Small intestine (tissue), 7 donors: Measurements from ENCODE around the gene LRPPRC. TPM values are rescaled to one million over a fixed set of nuclear protein-coding genes. Genes with fewer than 3 reads are reported as not detected.
A peak's percentile ranks its signal among the peaks of the same experiment; 100 is the strongest.

Experiments used
- DNase-seq, 2 donors: peaks; one replicate each; pipeline versions ENCODE4 v3.0.0 to v3.0.0-alpha.2; 2013
- FAIRE-seq: peaks from 2 replicates; lab custom pipeline; 2012; peaks lifted over from hg19 to GRCh38; lab: Jason Lieb, UNC
- H3K27ac ChIP-seq, 3 donors: one replicate each; pipeline ENCODE4 v1.5.1; 2013; ENCODE audit warnings: low read length in 2 of 3, mild to moderate bottlenecking in 2 of 3, control low read depth in 1 of 3, inconsistent platforms in 1 of 3, low read depth in 1 of 3, moderate library complexity in 1 of 3
- H3K27me3 ChIP-seq, 3 donors: one replicate each; pipeline ENCODE4 v1.6.1; 2013; ENCODE audit warnings: low read length in 3 of 3, inconsistent platforms in 1 of 3; ENCODE audit not compliant: control insufficient read depth in 3 of 3, insufficient read depth in 3 of 3
- H3K36me3 ChIP-seq, 3 donors: one replicate each; pipeline ENCODE4 v1.6.1; 2013; ENCODE audit warnings: low read length in 3 of 3, inconsistent platforms in 1 of 3, low read depth in 1 of 3, mild to moderate bottlenecking in 1 of 3, moderate library complexity in 1 of 3; ENCODE audit not compliant: control insufficient read depth in 3 of 3, insufficient read depth in 2 of 3
- H3K4me1 ChIP-seq, 3 donors: one replicate each; pipeline ENCODE4 v1.6.1; 2013; ENCODE audit warnings: low read length in 2 of 3, inconsistent platforms in 1 of 3, low read depth in 1 of 3, mild to moderate bottlenecking in 1 of 3, moderate library complexity in 1 of 3; ENCODE audit not compliant: control insufficient read depth in 3 of 3, insufficient read depth in 2 of 3
- H3K4me3 ChIP-seq, 3 donors: one replicate each; pipeline ENCODE4 v1.5.1; 2013; ENCODE audit warnings: low read length in 3 of 3, control low read depth in 1 of 3, inconsistent platforms in 1 of 3, low read depth in 1 of 3, mild to moderate bottlenecking in 1 of 3, moderate library complexity in 1 of 3
- H3K9me3 ChIP-seq, 2 donors: one replicate each; pipeline ENCODE4 v1.6.1; 2013; ENCODE audit warnings: low read depth in 1 of 2, low read length in 1 of 2; ENCODE audit not compliant: control insufficient read depth in 2 of 2, insufficient read depth in 1 of 2
- WGBS, 3 donors: extraction: QIAGEN DNeasy Blood & Tissue Kit; methylation state at CpG; one replicate each; pipeline ENCODE4 v1.1.7; 2013; 5-methylcytosine and 5-hydroxymethylcytosine counted together
- polyA plus RNA-seq, 4 donors: library from polyadenylated mRNA; stranded (reverse) in 3 of 4; unstranded in 1 of 4; fragments of 200-250 nt in 3 of 4; fragments of 120-200 nt in 1 of 4; gene quantifications; one replicate each; pipeline versions ENCODE4 v1.2.1 to v1.2.3, GENCODE V29; 2013
- donor health status: healthy with polysubstance abuse.
- donor health status: control.
- donor health status: control.
- donor health status: Bipolar disorder and iron deficiency.
- donor health status: healthy.

LRPPRC gene
- polyA plus RNA-seq, 4 donors: 19.5 to 88.0 (median 41.1) TPM

- H3K27ac ChIP-seq: peak overlapping the region in 1 of 3 donors; percentile 91
- DNase-seq (no peak), FAIRE-seq (no peak)
- WGBS, 3 donors: 69 to 79% (median 70%) methylated on average over 4 of the region's 4 CpGs
- peaks cover 0 to 24% (median 4%) of the 10 kb centered on the region in 3 donors for H3K4me1 ChIP-seq
- H3K9me3 ChIP-seq: no peaks in the 10 kb centered on the region
- peaks cover 0 to 16% (median 2%) of the 10 kb centered on the region in 3 donors for H3K36me3 ChIP-seq
- H3K27me3 ChIP-seq: no peaks in the 10 kb centered on the region
- H3K4me3 ChIP-seq: peak overlapping the region in 2 of 3 donors; percentile 54 to 80
These were observed 158.8 kb downstream of the LRPPRC start for GRCh38 chr2:43837033-43837432.

Other genes with a start within 250 kb of the LRPPRC start
- gene DYNC2LI1, start 221.9 kb downstream of the LRPPRC start, polyA plus RNA-seq: 10 to 100 TPM; 21.8 to 68.6 (median 48.1) TPM
- gene ABCG5, start 157.2 kb downstream of the LRPPRC start, polyA plus RNA-seq: 100 to 1,000 TPM in 2 of 4 donors, 10 to 100 TPM in 1, 1 to 10 TPM in 1; 2.3 to 242 (median 126) TPM
- gene ABCG8, start 157.0 kb downstream of the LRPPRC start, polyA plus RNA-seq: 10 to 100 TPM; 10.5 to 38.9 (median 24.7) TPM
- gene PPM1B, start 172.9 kb upstream of the LRPPRC start, polyA plus RNA-seq: 10 to 100 TPM; 24.3 to 38.9 (median 28.4) TPM